Measurements from ENCODE around the gene CCL17.
"Not testable (repeated sequence)": the region's sequence is repeated elsewhere in the genome, so short reads cannot be mapped to it uniquely, and the experiment has no call there.

Gene CCL17

DNA sequence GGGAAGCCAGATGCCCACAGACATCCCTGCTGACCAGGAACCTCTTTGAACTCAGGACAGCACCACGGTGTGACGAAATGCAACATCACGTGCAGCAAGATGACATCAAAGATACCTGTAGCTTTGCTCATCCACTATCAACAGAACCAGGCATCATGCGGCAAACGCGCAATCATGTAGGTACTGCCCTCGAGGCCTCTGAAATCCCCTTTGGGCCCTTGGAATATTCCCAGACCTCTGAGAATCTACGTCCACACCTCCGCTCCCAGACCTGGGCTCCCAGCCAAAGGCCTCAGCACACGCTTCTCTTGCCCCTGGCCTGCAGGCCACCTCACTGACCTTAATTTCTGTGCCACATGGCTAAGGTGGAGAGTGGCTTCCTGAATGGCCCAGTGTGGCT lies 25.0 kb upstream of the CCL17 start:
- DNase-seq: no peak

DNA sequence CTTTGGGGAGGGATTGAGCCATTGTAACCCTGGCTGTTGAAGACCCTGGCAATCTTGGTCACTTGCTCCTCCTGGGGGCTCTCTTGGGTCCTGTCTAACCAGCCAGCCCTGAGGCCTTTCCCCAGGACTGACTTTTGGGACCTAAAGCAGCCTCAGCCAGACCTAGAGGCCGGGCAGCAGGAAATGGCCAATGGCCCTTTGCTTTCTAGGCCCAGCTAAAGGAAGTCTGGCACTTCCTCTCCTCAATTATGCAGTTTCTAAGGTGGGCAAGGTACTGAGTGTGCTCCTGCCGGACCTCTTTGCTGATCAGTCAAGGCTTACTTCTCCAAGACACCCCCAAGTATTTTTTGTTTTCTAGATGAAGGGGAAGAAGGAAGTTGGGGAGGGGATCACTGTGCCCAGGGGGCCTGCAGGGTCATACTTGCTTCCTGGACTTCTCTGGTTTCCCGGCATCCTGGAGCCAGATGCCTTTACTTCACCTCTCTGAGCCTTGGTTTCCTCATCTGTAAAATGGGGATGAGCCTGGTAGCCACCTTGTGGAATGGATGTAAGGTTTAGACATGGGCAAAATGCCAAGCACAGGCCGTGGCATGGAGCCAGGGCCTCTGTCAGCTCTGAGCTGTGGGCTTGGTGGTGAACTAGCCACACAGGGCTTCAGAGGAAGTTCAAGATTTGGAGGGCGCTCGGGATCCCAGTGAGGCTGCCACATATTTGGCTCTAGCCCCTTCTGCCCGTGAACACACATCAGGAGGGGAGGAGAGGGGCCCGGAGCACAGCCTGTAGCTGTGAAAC lies 23.7 kb upstream of the CCL17 start:
- DNase-seq: no peak

DNA sequence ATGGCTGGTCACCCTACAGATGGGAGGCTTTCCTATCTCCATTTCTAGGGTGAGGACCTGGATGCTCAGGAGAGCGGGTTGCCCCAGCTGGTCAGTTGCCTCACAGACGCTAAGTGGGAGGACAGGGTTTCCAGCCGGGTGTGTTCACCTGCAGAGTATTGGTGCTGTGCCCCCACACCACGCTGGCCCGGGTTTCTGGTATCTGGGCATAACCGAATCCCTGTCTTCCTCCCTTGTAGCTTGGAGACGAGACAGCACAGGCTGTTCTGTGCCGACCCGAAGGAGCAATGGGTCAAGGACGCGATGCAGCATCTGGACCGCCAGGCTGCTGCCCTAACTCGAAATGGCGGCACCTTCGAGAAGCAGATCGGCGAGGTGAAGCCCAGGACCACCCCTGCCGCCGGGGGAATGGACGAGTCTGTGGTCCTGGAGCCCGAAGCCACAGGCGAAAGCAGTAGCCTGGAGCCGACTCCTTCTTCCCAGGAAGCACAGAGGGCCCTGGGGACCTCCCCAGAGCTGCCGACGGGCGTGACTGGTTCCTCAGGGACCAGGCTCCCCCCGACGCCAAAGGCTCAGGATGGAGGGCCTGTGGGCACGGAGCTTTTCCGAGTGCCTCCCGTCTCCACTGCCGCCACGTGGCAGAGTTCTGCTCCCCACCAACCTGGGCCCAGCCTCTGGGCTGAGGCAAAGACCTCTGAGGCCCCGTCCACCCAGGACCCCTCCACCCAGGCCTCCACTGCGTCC lies 22.6 kb upstream of the CCL17 start:
- no peak for DNase-seq

DNA sequence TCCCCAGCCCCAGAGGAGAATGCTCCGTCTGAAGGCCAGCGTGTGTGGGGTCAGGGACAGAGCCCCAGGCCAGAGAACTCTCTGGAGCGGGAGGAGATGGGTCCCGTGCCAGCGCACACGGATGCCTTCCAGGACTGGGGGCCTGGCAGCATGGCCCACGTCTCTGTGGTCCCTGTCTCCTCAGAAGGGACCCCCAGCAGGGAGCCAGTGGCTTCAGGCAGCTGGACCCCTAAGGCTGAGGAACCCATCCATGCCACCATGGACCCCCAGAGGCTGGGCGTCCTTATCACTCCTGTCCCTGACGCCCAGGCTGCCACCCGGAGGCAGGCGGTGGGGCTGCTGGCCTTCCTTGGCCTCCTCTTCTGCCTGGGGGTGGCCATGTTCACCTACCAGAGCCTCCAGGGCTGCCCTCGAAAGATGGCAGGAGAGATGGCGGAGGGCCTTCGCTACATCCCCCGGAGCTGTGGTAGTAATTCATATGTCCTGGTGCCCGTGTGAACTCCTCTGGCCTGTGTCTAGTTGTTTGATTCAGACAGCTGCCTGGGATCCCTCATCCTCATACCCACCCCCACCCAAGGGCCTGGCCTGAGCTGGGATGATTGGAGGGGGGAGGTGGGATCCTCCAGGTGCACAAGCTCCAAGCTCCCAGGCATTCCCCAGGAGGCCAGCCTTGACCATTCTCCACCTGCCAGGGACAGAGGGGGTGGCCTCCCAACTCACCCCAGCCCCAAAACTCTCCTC lies 21.9 kb upstream of the CCL17 start:
- DNase-seq: no peak

DNA sequence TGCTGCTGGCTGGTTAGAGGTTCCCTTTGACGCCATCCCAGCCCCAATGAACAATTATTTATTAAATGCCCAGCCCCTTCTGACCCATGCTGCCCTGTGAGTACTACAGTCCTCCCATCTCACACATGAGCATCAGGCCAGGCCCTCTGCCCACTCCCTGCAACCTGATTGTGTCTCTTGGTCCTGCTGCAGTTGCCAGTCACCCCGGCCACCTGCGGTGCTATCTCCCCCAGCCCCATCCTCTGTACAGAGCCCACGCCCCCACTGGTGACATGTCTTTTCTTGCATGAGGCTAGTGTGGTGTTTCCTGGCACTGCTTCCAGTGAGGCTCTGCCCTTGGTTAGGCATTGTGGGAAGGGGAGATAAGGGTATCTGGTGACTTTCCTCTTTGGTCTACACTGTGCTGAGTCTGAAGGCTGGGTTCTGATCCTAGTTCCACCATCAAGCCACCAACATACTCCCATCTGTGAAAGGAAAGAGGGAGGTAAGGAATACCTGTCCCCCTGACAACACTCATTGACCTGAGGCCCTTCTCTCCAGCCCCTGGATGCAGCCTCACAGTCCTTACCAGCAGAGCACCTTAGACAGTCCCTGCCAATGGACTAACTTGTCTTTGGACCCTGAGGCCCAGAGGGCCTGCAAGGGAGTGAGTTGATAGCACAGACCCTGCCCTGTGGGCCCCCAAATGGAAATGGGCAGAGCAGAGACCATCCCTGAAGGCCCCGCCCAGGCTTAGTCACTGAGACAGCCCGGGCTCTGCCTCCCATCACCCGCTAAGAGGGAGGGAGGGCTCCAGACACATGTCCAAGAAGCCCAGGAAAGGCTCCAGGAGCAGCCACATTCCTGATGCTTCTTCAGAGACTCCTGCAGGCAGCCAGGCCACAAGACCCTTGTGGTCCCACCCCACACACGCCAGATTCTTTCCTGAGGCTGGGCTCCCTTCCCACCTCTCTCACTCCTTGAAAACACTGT lies 21.0 kb upstream of the CCL17 start:
- DNase-seq: no peak

DNA sequence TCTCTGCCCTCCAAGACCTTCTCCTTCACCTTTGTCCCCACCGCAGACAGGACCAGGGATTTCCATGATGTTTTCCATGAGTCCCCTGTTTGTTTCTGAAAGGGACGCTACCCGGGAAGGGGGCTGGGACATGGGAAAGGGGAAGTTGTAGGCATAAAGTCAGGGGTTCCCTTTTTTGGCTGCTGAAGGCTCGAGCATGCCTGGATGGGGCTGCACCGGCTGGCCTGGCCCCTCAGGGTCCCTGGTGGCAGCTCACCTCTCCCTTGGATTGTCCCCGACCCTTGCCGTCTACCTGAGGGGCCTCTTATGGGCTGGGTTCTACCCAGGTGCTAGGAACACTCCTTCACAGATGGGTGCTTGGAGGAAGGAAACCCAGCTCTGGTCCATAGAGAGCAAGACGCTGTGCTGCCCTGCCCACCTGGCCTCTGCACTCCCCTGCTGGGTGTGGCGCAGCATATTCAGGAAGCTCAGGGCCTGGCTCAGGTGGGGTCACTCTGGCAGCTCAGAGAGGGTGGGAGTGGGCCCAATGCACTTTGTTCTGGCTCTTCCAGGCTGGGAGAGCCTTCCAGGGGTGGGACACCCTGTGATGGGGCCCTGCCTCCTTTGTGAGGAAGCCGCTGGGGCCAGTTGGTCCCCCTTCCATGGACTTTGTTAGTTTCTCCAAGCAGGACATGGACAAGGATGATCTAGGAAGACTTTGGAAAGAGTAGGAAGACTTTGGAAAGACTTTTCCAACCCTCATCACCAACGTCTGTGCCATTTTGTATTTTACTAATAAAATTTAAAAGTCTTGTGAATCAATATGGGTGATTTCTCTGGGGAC lies 20.1 kb upstream of the CCL17 start:
- DNase-seq: no peak

GRCh38 chr16:57385083-57385482 lies 19.5 kb upstream of the CCL17 start:
- no peak for DNase-seq

- DNase-seq: no peak
These were observed 18.1 kb upstream of the CCL17 start for GRCh38 chr16:57386381-57386951.

- no peak for DNase-seq
These were observed 16.8 kb upstream of the CCL17 start for GRCh38 chr16:57387598-57388354.

DNA sequence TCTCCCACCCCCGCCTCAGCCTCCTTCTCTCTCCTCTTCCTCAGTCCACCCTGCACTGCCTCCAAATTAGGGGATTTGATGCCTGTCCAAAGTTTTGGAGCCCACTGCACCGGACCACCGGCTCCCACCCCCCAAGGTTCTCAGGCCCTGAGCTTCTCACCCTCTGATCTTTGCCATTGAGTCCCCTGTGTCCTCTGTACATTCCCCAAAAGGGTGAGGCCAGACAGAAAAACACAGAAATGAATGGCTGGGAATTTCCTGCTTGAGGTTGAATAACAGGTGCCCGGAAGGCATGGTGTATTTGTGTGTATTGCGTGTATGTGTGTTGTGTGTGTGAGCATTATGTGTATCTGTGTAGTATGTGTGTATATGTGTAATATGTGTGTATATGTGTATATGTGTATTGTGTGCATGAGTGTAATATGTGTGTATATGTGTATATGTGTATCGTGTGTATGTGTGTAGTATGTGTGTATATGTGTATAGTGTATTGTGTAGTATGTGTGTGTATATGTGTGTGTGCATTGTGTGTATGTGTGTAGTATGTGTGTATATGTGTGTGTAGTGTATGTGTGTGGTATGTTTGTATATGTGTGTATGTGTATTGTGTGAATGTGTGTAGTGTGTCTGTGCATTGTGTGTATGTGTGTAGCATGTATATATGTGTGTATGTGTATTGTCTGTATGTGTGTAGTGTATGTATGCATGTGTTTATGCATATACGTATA lies 16.0 kb upstream of the CCL17 start:
- no peak for DNase-seq

DNA sequence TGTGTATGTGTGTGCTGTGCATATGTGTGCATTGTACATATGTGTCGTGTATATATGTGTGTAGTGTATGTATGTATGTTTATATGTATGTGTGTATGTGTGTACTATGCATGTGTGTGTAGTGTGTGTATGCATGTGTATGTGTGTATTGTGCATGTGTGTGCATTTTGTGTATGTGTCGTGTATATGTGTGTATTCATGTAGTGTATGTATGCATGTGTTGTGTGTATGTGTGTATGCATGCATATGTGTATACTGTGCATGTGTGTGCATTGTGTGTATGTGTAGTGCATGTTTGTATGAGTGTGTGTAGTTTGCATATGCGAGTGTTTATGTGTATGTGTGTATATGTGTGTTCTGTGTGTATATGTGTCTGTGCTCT lies 15.5 kb upstream of the CCL17 start:
- DNase-seq: no peak

- no peak for DNase-seq
These were observed 13.8 kb upstream of the CCL17 start for GRCh38 chr16:57390636-57391295.

GRCh38 chr16:57391300-57391699 lies 13.3 kb upstream of the CCL17 start:
- no peak for DNase-seq

GRCh38 chr16:57391708-57392107 lies 12.9 kb upstream of the CCL17 start:
- DNase-seq: no peak

GRCh38 chr16:57392694-57393093 lies 11.9 kb upstream of the CCL17 start:
- DNase-seq: no peak

DNA sequence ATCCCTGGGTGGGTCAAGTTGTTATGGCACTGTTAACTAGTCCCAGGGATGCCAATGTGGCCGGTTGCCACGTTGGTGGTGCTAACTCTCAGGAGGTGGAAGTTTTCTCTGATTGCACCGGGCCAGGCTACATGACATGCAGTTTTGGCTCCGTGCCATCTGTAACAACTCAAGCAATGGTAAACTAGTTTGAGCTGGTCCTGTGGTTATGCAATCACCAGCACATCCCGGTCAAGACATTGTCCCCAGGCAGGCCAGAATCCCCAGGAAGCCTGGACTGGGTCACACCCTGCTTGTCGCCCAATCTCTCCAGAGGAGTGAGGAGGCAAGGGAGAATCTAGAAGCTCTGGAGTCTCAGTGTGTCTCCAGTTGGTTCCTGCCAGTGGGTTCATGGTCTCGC lies 10.1 kb upstream of the CCL17 start:
- no peak for DNase-seq

GRCh38 chr16:57395026-57395425 lies 9.5 kb upstream of the CCL17 start:
- no peak for DNase-seq

- DNase-seq: no peak
These were observed 7.8 kb upstream of the CCL17 start for GRCh38 chr16:57396786-57397185.

DNA sequence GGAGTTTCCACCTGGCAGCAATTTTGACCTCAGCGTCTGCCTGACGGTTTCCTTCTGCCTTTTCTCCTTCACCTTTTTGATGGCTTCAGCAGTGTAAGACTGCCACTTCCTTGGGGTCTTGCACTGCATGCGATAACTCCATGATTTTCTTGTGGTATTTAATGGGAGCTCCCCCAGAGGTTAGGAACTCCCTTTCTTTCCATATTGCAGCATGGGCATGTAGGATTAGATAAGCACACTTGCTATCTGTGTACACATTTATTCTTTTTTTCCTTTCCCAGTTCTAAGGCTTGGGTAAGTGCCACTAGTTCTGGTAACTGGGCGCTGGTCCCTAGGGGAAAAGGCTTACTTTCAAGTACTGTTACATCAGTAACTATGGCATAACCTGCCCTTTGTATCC lies 7.1 kb upstream of the CCL17 start:
- DNase-seq: not testable (repeated sequence)

Measured in NCI-H1417 treated with DMSO at 0.1 percent for 48 hours (cell line).